DLD1 (cell line): Measurements from ENCODE around the gene CEP350.
"Not testable (repeated sequence)": the region's sequence is repeated elsewhere in the genome, so short reads cannot be mapped to it uniquely, and the experiment has no call there.

ENCODE experiments used
- in situ Hi-C: cut with HindIII; loops from 2 replicates; pipeline ENCODE4 v1.10.0; 2017; ENCODE audit warnings: low sequenced_read_pairs

CEP350 gene

GRCh38 chr1:179941454-179941853 is 13.2 kb upstream of the CEP350 start:
- in situ Hi-C loops, result no loop called here

GRCh38 chr1:179950651-179951050 is 4.0 kb upstream of the CEP350 start:
- in situ Hi-C loops, result no loop called here

GRCh38 chr1:179951383-179952144 is 3.0 kb upstream of the CEP350 start:
- in situ Hi-C loops, result no loop called here

- in situ Hi-C loops, result no loop called here
Observed at GRCh38 chr1:179952186-179952585, 2.4 kb upstream of the CEP350 start.

- in situ Hi-C loops, result no loop called here
Observed at GRCh38 chr1:179953974-179954492, 577 bp upstream of the CEP350 start.

GRCh38 chr1:179955287-179955680 is 674 bp downstream of the CEP350 start:
- in situ Hi-C loops, result no loop called here

GRCh38 chr1:179955731-179956130 is 1.1 kb downstream of the CEP350 start:
- in situ Hi-C loops, result no loop called here

GRCh38 chr1:179958359-179958758 is 3.7 kb downstream of the CEP350 start:
- in situ Hi-C loops, result no loop called here

GRCh38 chr1:179962168-179962567 is 7.6 kb downstream of the CEP350 start:
- in situ Hi-C loops, result not testable (repeated sequence)

- in situ Hi-C loops, result no loop called here
Observed at GRCh38 chr1:179966551-179966950, 11.9 kb downstream of the CEP350 start.

GRCh38 chr1:179968284-179968993 is 13.8 kb downstream of the CEP350 start:
- in situ Hi-C loops, result no loop called here

- in situ Hi-C loops, result no loop called here
Observed at GRCh38 chr1:179968994-179969919, 14.6 kb downstream of the CEP350 start.

GRCh38 chr1:179969962-179970361 is 15.4 kb downstream of the CEP350 start:
- in situ Hi-C loops, result no loop called here

- in situ Hi-C loops, result no loop called here
Observed at GRCh38 chr1:179971563-179972496, 17.2 kb downstream of the CEP350 start.

- in situ Hi-C loops, result no loop called here
Observed at GRCh38 chr1:179973198-179974110, 18.8 kb downstream of the CEP350 start.

GRCh38 chr1:179976970-179977651 is 22.5 kb downstream of the CEP350 start:
- in situ Hi-C loops, result no loop called here

GRCh38 chr1:179978199-179979079 is 23.8 kb downstream of the CEP350 start:
- in situ Hi-C loops, result no loop called here
